Progenitor cell of endocrine pancreas (in vitro differentiated cells): ENCODE data around the gene FTO. TPM values are rescaled to one million over a fixed set of nuclear protein-coding genes. Genes with fewer than 3 reads are reported as not detected.

Experiments used
- DNase-seq: peaks from one replicate; pipeline ENCODE4 v3.0.0; 2021; ENCODE audit warnings: low spot score; ENCODE audit not compliant: unreplicated experiment
- H3K27ac Mint-ChIP-seq: 2 replicates; pipeline ENCODE4 v1.8.0; 2021; ENCODE audit warnings: mild to moderate bottlenecking, moderate library complexity, mixed read lengths
- H3K27me3 Mint-ChIP-seq: 2 replicates; pipeline ENCODE4 v1.8.0; 2021; ENCODE audit warnings: mixed read lengths
- H3K36me3 Mint-ChIP-seq: 2 replicates; pipeline ENCODE4 v1.8.0; 2022; ENCODE audit warnings: mixed read lengths; ENCODE audit not compliant: insufficient read depth
- H3K4me1 Mint-ChIP-seq: 2 replicates; pipeline ENCODE4 v1.8.0; 2021; ENCODE audit warnings: low read depth, mixed read lengths
- H3K4me3 Mint-ChIP-seq: 2 replicates; pipeline ENCODE4 v1.8.0; 2021; ENCODE audit warnings: low read depth, mild to moderate bottlenecking, moderate library complexity, mixed read lengths
- H3K9me3 Mint-ChIP-seq: 2 replicates; pipeline ENCODE4 v1.8.0; 2021; ENCODE audit warnings: low read depth, mixed read lengths
- total RNA-seq: library from RNA; stranded (reverse); gene quantifications from 2 replicates; pipeline ENCODE4 v1.2.1, GENCODE V29; 2021
- TF ChIP-seq, protein P1 (sequence below): fragments of 200-600 bp; sonication (generic); IDR thresholded peaks from one replicate; pipeline ENCODE4 v1.5.0; 2021; ENCODE audit warnings: antibody characterized with exemption, mild to moderate bottlenecking; ENCODE audit not compliant: unreplicated experiment

The FTO gene
- total RNA-seq, 1 donor from 2014 or later: 78.7 TPM

DNA sequence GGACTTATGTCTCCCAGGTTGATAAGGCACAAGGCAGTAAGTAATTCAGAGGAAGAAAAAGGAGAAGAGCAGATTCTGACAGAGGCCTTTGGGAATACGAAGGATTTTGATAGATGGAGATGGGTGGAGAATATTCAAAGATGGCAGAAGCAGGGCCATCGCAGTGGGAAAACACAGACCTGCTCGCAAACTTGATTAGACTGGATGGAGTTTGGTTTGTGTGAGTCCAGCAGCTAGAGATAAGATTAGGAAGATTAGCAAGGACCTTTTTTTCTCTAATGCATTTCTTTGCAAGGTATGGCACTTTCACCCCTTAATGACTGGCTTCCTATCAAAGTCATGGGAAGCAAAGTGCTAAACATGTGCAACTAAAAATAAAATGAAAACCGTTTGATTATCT lies 196.7 kb downstream of the FTO start:
- no peaks in the 10 kb centered on the region for H3K9me3 Mint-ChIP-seq
- peaks cover 22% of the 10 kb centered on the region for H3K4me1 Mint-ChIP-seq
- H3K36me3 Mint-ChIP-seq: peaks cover 3% of the 10 kb centered on the region
- H3K27ac Mint-ChIP-seq: no peak overlapping the region
- H3K27me3 Mint-ChIP-seq: peaks cover 10% of the 10 kb centered on the region
- peak overlapping the region; percentile 7 for H3K4me3 Mint-ChIP-seq
- TF ChIP-seq, protein P1, sequence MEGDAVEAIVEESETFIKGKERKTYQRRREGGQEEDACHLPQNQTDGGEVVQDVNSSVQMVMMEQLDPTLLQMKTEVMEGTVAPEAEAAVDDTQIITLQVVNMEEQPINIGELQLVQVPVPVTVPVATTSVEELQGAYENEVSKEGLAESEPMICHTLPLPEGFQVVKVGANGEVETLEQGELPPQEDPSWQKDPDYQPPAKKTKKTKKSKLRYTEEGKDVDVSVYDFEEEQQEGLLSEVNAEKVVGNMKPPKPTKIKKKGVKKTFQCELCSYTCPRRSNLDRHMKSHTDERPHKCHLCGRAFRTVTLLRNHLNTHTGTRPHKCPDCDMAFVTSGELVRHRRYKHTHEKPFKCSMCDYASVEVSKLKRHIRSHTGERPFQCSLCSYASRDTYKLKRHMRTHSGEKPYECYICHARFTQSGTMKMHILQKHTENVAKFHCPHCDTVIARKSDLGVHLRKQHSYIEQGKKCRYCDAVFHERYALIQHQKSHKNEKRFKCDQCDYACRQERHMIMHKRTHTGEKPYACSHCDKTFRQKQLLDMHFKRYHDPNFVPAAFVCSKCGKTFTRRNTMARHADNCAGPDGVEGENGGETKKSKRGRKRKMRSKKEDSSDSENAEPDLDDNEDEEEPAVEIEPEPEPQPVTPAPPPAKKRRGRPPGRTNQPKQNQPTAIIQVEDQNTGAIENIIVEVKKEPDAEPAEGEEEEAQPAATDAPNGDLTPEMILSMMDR: no peak
- no peak for DNase-seq

DNA sequence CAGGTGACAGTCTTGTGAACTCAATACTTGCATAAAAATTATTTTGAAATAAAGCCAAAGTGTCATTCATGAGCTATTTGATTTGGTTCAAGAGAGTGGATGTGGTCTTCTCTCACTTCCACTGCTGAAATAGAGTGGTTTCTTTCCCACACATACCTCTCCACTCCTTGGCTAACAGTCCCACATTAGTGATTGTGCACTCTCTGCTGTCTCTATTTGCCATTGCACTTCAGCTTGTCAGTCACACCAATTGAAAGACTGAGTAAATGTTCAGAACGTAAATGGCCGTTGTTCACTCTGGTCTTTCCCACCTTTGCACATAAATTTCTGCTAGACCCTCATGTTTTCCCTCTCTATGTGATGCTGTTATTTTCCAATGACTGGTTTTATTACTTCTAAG lies 197.5 kb downstream of the FTO start:
- peaks cover 10% of the 10 kb centered on the region for H3K27me3 Mint-ChIP-seq
- peaks cover 22% of the 10 kb centered on the region for H3K4me1 Mint-ChIP-seq
- no peak overlapping the region for H3K27ac Mint-ChIP-seq
- no peak for DNase-seq
- no peaks in the 10 kb centered on the region for H3K9me3 Mint-ChIP-seq
- TF ChIP-seq, protein P1: no peak
- H3K4me3 Mint-ChIP-seq: no peak overlapping the region
- peaks cover 3% of the 10 kb centered on the region for H3K36me3 Mint-ChIP-seq

DNA sequence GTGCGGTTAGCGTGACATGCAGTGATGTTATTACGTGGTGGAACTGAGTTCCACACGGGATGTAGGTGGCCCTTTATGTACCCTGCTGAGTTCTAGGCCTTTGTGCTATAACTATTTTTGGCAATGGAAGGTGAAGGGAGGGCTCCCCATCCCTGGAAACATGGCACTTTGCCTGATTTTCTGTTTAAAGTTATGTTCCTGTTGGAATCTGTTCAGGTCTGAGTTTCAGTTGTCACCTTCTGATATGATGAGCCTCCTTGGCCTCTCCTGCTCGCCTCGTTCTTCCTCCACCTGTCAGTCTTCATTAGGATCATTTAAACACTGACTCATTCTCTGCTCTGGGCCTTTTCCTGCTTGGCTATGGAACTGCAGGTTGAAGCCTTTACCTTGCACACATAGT lies 200.6 kb downstream of the FTO start:
- H3K9me3 Mint-ChIP-seq: no peaks in the 10 kb centered on the region
- H3K4me1 Mint-ChIP-seq: peaks cover 18% of the 10 kb centered on the region
- H3K27me3 Mint-ChIP-seq: no peaks in the 10 kb centered on the region
- H3K36me3 Mint-ChIP-seq: peaks cover 3% of the 10 kb centered on the region
- TF ChIP-seq, protein P1: no peak
- DNase-seq: no peak
- no peak overlapping the region for H3K27ac Mint-ChIP-seq
- H3K4me3 Mint-ChIP-seq: no peak overlapping the region

DNA sequence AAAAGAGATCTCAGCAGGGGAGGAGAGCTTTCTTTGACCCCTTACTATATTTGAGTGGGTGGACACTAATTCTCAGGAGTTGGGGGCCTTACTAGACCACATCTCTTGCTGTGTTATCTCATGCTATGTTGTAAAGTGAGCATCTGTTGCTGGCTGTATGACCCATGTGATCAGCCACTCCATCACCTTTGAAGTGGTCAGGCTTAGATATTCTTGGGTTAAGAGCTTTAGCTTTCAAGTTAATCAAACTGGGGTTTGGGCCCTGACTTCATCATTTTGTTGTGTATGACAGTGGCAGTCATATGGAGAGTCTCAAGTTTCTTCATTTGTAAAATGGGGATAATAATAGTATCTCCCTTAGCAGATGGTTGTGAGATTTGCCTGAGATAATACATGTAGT lies 201.1 kb downstream of the FTO start:
- no peak for DNase-seq
- Mint-ChIP-seq H3K9me3 (no peaks in the 10 kb centered on the region), H3K36me3 (peaks cover 3% of the 10 kb centered on the region), H3K27ac (no peak overlapping the region), H3K4me1 (peaks cover 13% of the 10 kb centered on the region), H3K27me3 (no peaks in the 10 kb centered on the region), H3K4me3 (no peak overlapping the region)
- TF ChIP-seq, protein P1: no peak

DNA sequence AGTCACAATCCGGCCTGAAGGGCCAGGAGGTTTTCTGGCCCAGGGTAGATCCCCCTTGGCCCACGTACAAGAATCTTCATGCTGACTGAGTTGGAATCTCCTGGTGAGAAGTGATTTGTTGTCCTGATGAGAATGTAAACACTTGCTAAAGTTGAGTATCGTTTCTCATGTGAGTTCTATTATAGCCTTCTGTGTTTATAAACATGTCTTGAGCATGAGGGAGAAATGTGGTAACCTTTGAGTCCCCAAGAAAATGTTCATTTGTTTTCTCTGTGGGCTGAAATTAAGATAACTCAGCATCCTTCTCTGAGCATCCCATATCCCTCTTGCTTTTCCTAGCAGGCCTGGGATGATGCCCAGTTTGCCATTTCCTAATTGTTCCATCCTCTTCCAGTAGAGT lies 204.8 kb downstream of the FTO start:
- Mint-ChIP-seq H3K4me3 (no peak overlapping the region), H3K9me3 (no peaks in the 10 kb centered on the region), H3K27ac (no peak overlapping the region), H3K27me3 (no peaks in the 10 kb centered on the region), H3K4me1 (no peaks in the 10 kb centered on the region), H3K36me3 (peaks cover 2% of the 10 kb centered on the region)
- TF ChIP-seq, protein P1: no peak
- DNase-seq: no peak

DNA sequence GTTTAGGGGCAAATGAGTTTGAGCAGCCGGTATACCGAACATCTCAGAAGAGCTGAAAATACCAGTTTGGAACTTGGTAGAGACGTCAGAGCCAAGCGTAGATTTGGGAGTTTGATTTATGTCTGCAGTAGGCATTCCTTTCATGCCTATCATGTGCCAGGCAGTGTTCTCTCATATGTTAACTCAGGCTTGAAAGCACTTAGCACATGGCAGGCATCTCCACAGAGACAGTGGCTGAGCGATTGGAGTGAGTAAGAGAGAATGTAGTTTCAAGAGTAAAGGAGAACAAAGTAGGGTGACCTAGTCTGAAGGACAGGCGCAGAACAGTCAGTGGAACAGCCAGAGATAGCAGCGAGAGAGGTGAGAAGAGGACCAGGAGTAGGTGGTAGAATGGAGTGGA lies 207.0 kb downstream of the FTO start:
- TF ChIP-seq, protein P1: no peak
- no peaks in the 10 kb centered on the region for H3K27me3 Mint-ChIP-seq
- no peaks in the 10 kb centered on the region for H3K9me3 Mint-ChIP-seq
- no peak overlapping the region for H3K4me3 Mint-ChIP-seq
- no peaks in the 10 kb centered on the region for H3K4me1 Mint-ChIP-seq
- H3K36me3 Mint-ChIP-seq: peaks cover 2% of the 10 kb centered on the region
- no peak for DNase-seq
- no peak overlapping the region for H3K27ac Mint-ChIP-seq
